GM19397 (cell line): ENCODE data around the gene CABLES2.

ENCODE experiments used
- ATAC-seq: cut with Tn5 transposase; IDR thresholded peaks from one replicate; pipeline ENCODE4 v1.9.1; 2021; ENCODE audit warnings: mild to moderate bottlenecking, moderate library complexity; ENCODE audit not compliant: unreplicated experiment

CABLES2 gene

GRCh38 chr20:62350629-62351422 lies 56.3 kb downstream of the CABLES2 start:
- no peak for ATAC-seq

DNA sequence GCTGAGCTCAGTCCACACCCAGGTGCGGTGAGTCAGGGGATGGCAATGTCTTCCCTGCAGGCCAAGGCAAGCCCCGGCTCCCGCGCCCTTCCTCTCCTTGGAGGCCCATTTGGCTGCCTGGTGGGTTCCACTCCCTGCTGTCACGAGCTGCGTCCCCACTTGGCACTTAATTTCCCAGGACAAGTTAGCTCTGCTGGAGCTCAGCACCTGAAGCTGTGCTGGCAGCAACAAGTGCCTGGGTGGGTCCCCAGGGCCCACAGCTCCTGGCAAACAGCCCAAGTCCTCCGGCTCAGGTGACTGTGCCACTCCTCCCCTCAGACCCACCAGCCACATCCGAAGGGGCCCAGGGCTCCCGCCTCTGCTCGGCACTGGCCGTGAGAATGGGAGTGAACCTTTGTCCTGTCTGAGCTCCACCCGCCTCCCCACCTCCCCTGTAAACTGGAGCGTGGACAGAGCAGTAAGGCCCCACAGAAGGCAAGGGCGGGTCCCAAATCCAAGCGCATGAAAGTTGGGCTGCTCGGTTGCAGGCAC lies 56.9 kb downstream of the CABLES2 start:
- ATAC-seq: no peak

- ATAC-seq: no peak
Measured at GRCh38 chr20:62349556-62350097, 57.5 kb downstream of the CABLES2 start.

DNA sequence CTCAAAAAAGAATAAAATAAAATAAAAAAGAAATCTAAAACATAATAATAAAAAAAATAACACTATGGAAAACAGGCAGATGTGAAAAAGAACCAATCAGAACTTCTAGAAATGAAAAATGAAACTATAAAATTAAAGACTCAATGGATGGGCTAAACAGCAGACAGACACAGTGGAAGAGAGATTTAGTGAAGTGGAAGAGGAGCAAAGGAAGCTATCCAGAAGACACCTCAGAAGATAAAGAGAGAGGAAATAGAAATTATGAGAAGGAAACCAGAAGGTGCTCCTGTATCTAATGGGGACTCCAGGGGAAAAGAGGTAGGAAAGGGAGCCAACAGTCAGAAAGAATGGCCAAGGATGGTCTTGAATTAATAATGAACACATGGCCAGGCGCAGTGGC lies 58.5 kb downstream of the CABLES2 start:
- ATAC-seq: no peak

- ATAC-seq: no peak
Measured at GRCh38 chr20:62347445-62347844, 59.6 kb downstream of the CABLES2 start.

DNA sequence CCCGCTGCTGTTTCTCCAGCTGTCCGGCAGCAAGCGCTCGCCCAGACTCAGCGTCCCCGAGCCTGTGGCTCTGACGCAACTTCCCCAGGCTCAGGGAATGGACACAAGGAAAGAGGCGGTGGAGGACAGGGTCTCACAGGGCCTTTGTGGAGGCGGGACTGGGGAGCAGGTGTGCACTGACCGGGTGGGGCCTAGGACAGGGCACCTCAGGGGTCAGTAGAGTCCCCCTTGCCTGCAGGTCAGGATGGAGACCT lies 60.0 kb downstream of the CABLES2 start:
- ATAC-seq: no peak

DNA sequence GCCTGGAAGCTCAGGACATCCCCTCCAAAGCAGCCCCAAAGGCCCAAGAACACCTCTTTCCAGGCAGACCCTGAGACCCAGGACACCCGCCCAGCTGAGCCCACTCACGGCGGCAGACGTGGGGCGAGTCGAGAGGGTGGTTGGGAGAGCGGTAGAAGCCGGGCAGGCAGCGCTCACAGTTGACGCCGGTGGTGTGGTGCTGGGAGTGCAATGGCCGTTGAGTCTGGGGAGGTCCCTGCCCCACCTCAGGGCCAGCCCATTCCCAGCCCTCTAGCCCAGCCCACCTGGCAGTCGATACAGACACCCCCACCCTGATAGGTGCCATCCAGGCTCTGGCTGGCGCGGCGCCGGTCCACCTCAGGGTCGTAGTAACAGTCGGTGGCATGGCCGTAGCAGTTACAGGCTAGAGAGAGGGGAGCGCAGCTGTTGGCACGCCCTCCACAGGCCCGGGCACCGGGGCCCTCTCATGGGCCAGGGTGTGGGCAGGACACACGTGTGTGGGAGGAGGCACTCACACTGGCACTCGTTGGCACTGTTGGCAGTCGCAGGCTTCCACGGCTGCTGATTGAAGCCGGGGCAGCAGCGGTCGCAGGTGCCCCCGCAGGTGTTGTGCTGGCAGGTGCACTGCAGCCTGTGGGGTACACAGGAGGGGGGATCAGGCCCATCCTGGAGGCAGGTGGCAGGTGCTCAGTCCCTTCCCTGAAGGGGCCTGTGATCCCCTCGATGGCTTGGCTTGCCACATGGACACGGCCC lies 60.5 kb downstream of the CABLES2 start:
- ATAC-seq: no peak

- ATAC-seq: no peak
Measured at GRCh38 chr20:62345681-62346370, 61.3 kb downstream of the CABLES2 start.

DNA sequence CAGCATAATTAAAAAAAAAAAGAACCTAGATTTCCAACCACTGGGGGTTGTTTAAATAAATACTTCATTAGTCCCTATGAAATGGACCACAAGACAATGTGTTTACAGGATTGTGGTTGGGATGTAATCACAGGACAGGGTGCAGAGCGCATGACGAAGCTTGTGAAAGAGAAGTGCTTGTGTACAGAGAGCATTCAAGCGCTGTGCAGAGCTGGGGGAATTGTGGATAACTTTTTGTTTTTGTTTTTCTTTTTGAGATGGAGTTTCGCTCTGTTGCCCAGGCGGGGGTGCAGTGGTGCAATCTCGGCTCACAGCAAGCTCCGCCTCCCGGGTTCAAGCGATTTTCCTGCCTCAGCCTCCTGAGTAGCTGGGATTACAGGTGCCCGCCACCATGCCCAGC lies 62.3 kb downstream of the CABLES2 start:
- ATAC-seq: no peak

DNA sequence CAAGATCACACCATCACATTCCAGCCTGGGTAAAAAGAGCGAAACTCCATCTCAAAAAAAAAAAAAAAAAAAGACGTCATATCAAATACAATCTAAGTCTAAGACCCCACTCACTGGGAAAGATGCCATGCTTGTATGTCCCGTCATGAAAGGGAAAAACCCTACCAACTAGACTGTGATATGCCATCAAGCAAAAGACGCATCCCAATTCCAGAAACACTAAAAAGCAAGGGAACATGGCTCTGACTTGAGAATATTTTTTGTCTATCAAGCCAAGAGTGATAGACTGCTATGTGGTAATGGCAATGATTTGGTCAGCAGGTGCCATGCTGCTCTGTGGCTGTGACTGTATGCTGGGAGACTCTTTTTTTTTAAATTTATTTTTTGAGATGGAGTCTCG lies 63.0 kb downstream of the CABLES2 start:
- ATAC-seq: no peak

DNA sequence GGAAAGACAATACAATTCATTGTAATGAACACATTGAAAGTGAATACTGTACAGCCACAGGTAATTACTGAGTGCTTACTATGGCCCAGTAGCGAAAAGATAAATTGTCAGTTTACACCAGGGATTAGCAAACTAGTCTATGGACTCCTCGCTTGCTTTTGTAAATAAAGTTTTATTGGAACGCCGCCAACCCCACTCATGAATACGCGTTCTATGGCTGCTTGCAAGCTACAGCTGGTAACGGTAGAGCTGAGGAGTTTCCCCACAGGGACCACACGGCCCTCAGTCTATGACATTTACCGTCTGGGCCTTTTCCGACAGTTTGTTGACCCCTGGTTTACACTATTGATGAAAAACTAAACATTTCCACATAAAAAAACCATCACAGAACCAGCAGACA lies 64.2 kb downstream of the CABLES2 start:
- ATAC-seq: no peak

DNA sequence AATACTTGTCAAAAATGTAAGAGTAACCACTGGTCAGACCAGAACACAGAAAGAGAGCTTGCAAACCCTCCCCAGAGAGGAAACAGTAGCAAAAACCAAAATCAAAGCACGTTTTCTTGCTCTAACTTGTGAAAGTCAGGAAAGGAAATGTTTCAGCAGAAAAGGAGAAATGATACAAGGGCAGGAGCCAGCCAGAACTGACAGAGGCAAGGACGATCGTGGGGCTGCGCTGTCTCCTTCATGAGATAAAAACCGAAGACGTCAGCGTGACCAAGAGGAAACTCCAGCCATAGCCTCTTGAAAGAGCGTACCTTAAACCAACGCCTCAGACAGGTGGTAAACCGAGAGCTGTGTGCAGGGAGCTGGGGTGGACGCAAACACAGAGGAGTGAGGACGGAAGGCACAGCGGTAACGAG lies 67.4 kb downstream of the CABLES2 start:
- peak; percentile 64 for ATAC-seq
